Measurements from ENCODE around the gene ZNF816.
"Not testable (repeated sequence)": the region's sequence is repeated elsewhere in the genome, so short reads cannot be mapped to it uniquely, and the experiment has no call there.

ZNF816 gene

DNA sequence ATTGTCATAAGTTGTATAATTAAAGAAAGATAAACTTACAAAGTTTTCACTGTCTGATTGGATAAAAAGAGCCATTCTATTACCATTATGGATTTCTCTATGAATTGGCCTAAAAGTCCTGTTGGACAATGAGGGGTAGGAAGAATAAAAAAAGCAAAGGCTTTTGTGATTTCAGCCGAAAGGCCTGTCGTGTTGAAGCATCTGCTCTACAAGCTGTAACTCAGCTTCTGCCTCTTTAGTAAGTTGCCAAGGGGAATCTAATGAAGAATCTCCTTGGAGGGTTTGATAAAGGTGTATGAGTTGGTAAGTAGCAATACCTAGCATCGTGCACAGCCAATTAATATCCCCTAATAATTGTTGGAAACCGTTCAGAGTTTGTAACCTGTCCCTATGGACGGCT is 25.8 kb upstream of the ZNF816 start:
- Mint-ChIP-seq H3K27ac (no peak overlapping the region), H3K4me1 (peaks cover 12% of the 10 kb centered on the region), H3K36me3 (no peaks in the 10 kb centered on the region), H3K9me3 (peaks cover 8% of the 10 kb centered on the region), H3K4me3 (no peak overlapping the region)
- no peak for ATAC-seq
- no peak for DNase-seq (ENCODE audit: low spot score in 2 of 2)

DNA sequence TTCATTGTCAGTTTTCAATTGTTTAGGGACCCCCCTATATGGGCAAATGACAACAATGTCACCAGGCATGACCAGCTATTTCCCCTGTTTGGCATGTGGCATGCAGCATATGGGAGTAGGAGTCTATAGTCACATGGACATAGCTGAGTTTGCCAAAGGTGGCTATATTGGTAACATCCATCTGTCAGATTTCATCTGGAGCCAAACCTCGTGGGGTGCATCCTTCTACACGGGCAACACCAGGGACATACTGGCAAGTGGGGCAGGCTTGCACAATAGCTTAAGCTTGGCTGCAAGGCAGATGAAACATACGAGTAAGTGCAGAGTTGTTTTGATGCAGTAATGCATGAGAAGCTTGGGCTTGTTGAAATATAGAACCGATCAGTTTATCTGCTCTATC is 24.5 kb upstream of the ZNF816 start:
- H3K4me3 Mint-ChIP-seq: no peak overlapping the region
- H3K27ac Mint-ChIP-seq: no peak overlapping the region
- H3K36me3 Mint-ChIP-seq: no peaks in the 10 kb centered on the region
- no peak for ATAC-seq
- DNase-seq (ENCODE audit: low spot score in 2 of 2): no peak
- H3K4me1 Mint-ChIP-seq: peaks cover 6% of the 10 kb centered on the region
- peaks cover 8% of the 10 kb centered on the region for H3K9me3 Mint-ChIP-seq

DNA sequence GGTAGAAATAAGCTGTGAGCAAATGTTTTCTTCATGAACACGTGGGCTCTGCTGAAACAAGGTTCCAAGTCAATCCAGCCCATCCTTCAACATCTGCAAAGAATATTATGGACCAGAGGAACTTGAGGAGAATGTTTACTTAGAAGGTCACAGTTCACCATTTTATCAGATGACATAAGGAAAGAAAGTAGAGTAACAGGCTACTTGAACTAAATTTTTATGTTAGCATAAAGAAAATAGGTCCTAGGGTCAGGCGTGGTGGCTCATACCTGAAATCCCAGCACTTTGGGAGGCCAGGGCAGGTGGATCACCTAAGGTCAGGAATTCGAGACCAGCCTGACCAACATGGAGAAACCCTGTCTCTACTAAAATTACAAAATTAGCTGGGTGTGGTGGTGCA is 20.5 kb upstream of the ZNF816 start:
- H3K4me3 Mint-ChIP-seq; DNase-seq (ENCODE audit: low spot score in 2 of 2); H3K9me3 Mint-ChIP-seq; H3K27ac Mint-ChIP-seq; H3K4me1 Mint-ChIP-seq; ATAC-seq; H3K36me3 Mint-ChIP-seq: not testable (repeated sequence)

DNA sequence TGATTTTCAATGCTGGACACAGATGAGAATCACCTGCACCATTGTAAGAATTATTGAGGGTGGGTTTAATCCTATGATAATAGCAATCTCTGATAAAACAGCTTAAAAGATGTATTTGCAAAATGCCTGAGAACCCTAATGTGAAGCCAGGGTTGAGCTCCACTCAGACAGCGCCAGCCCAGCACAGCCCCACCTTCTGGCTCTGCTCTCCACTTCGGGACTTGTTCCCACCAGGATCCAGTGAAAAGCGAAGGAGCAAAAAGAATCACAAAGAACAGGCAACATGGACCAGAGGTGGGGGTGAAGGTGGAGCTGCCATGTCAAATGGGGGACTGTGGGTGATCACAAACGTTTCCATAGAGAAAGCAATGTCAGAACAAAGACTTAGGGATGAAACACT is 18.6 kb upstream of the ZNF816 start:
- H3K9me3 Mint-ChIP-seq: peaks cover 3% of the 10 kb centered on the region
- peak overlapping the region; percentile 21 for H3K27ac Mint-ChIP-seq
- no peak overlapping the region for H3K4me3 Mint-ChIP-seq
- H3K36me3 Mint-ChIP-seq: no peaks in the 10 kb centered on the region
- no peak for DNase-seq (ENCODE audit: low spot score in 2 of 2)
- no peaks in the 10 kb centered on the region for H3K4me1 Mint-ChIP-seq
- ATAC-seq: no peak

DNA sequence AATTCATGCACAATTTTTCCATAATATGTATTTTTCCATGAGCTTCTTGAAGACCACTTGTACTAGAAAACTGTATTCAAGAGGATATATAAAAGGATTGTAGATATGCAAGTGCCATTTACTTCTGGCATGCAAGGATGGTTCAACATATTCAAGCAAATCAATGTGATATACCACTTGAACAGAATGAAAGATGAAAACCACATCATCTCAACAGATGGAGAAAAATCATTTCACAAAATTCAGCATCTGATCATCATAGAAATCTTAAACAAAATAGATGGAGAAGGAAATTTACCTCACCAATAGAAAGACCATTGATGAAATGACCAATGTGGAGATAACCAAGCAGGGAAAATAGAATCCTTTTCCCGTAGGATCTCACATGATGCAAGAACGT is 5.1 kb upstream of the ZNF816 start:
- no peak overlapping the region for H3K27ac Mint-ChIP-seq
- peaks cover 5% of the 10 kb centered on the region for H3K36me3 Mint-ChIP-seq
- peaks cover 11% of the 10 kb centered on the region for H3K4me1 Mint-ChIP-seq
- DNase-seq (ENCODE audit: low spot score in 2 of 2) (no peak), ATAC-seq (no peak)
- no peak overlapping the region for H3K4me3 Mint-ChIP-seq
- peaks cover 10% of the 10 kb centered on the region for H3K9me3 Mint-ChIP-seq

DNA sequence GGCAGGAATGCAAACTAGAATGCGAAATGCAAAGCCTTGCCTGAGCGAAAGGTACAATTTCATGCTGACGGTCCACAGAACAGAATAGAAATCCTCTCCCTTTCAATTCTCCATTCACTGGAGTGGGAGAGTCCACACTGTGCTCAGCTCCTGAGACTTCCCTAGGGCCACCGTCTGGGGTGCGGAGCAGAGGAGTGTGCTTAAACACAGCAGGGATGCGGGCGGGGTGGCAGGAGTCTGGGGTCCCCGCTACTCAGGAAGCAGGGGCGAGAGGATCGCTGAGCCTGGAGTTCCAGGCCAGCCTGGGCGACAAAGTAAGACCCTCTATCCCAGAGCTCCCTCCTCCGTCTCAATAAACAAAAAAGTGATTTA is 552 bp upstream of the ZNF816 start:
- peaks cover 33% of the 10 kb centered on the region for H3K4me1 Mint-ChIP-seq
- H3K4me3 Mint-ChIP-seq: peak overlapping the region; percentile 90
- H3K9me3 Mint-ChIP-seq: peaks cover 2% of the 10 kb centered on the region
- no peak for DNase-seq (ENCODE audit: low spot score in 2 of 2)
- ATAC-seq: peak; percentile 14
- peak overlapping the region; percentile 87 for H3K27ac Mint-ChIP-seq
- H3K36me3 Mint-ChIP-seq: no peaks in the 10 kb centered on the region

DNA sequence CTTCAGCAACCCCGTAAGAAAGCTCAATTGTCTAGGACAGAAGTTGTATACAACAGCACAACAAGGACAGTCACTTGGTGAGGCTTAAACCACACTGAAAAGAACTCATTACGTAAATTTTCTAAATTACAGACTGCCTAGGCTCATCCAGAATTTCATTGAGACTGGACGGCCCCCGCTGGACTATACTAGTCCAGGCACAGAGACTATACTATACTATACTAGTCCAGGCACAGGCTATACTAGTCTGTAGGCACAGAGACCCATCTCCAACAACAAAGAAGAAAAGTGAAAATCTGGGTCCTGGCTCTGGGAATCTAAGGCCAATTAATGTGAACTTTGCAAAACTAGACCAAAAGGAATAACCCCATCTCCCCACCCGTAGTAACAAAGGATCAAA is 700 bp downstream of the ZNF816 start:
- Mint-ChIP-seq H3K4me1 (peaks cover 33% of the 10 kb centered on the region), H3K36me3 (no peaks in the 10 kb centered on the region), H3K27ac (peak overlapping the region; percentile 87), H3K4me3 (peak overlapping the region; percentile 90), H3K9me3 (peaks cover 1% of the 10 kb centered on the region)
- DNase-seq (ENCODE audit: low spot score in 2 of 2) (no peak), ATAC-seq (no peak)

DNA sequence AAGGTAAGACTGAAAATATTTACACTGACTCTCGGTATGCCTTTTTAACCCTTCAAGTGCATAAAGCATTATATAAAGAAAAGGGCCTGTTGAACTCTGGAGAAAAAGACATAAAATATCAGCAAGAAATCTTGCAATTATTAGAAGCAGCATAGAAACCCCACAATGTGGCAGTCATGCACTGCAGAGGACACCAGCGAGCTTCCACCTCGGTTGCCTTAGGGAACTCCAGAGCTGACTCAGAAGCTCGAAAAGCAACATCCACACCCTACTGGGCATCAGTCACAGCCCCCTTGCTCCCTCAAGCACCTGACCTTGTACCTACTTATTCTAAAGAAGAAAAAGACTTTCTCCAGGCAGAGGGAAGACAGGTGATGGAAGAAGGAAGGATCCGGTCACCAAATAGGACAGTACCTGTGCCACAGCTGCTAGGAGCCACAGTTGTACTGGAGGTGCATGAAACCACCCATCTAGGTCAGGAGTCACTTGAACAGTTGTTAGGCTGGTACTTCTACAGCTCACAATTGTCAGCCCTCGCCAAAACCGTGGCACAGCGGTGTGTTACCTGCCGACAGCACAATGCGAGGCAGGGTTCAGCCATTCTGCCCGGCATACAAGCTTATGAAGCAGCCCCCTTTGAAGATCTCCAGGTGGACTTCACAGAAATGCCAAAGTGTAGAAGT is 2.9 kb downstream of the ZNF816 start:
- H3K27ac Mint-ChIP-seq: no peak overlapping the region
- H3K36me3 Mint-ChIP-seq: peaks cover 19% of the 10 kb centered on the region
- no peak for ATAC-seq
- H3K9me3 Mint-ChIP-seq: peaks cover 11% of the 10 kb centered on the region
- no peak for DNase-seq (ENCODE audit: low spot score in 2 of 2)
- peaks cover 33% of the 10 kb centered on the region for H3K4me1 Mint-ChIP-seq
- H3K4me3 Mint-ChIP-seq: no peak overlapping the region

DNA sequence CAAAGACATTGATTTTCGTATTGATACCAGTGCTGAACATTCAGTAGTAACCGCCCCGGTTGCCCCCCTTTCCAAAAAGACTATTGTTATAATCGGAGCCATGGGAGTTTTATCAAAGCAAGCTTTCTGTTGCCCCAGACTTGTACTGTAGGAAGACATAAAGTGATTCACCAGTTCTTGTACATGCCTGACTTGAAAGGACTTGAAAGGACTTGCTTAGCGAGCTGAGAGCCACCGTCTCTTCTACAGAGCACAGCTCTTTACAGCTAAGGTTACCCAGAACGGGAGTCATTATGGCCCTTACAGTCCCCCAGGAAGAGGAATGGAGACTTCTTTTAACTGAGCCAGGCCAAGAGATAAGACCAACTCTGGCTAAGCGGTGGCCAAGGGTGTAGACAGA is 5.1 kb downstream of the ZNF816 start:
- Mint-ChIP-seq H3K4me3 (no peak overlapping the region), H3K27ac (no peak overlapping the region), H3K9me3 (peaks cover 12% of the 10 kb centered on the region), H3K4me1 (peaks cover 22% of the 10 kb centered on the region), H3K36me3 (peaks cover 41% of the 10 kb centered on the region)
- no peak for ATAC-seq
- DNase-seq (ENCODE audit: low spot score in 2 of 2): no peak

DNA sequence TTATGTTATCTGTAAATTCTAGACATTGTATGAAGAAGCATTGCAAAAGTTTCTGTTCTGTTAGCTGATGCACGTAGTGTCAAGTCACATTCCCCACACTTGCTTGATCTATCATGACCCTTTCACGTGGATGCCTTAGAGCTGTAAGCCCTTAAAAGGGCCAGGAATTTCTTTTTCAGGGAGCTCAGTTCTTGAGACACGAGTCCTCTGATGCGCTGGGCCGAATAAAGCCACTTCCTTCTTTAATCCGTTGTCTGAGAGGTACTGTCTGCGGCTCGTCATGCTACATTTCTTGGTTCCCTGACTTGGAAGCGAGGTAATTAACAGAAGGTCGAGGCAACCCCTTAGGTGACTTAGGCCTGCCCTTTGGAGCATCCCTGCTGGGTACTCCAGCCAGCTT is 5.8 kb downstream of the ZNF816 start:
- Mint-ChIP-seq H3K36me3 (peaks cover 48% of the 10 kb centered on the region), H3K9me3 (peaks cover 15% of the 10 kb centered on the region), H3K27ac (no peak overlapping the region), H3K4me1 (peaks cover 17% of the 10 kb centered on the region), H3K4me3 (no peak overlapping the region)
- no peak for ATAC-seq
- DNase-seq (ENCODE audit: low spot score in 2 of 2): no peak

DNA sequence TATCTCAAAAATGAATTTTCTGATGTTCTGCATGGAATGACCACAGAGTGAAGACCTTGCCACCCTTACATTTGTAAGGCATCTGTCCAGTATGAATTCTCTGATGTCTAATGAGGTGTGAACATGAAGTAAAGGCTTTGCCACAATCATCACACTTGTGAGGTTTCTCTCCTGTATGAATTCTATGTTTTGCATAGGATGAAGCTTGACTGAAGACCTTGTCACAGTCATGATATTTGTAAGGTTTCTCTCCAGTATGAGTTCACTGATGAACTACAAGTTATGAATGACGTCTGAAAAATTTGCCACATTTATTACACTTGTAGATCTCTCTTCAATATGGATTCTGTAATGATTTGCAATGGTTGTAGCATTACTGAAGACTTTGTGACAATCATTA is 13.3 kb downstream of the ZNF816 start:
- peaks cover 45% of the 10 kb centered on the region for H3K36me3 Mint-ChIP-seq
- no peak overlapping the region for H3K27ac Mint-ChIP-seq
- no peak overlapping the region for H3K4me3 Mint-ChIP-seq
- H3K9me3 Mint-ChIP-seq: peaks cover 20% of the 10 kb centered on the region
- ATAC-seq (no peak), DNase-seq (ENCODE audit: low spot score in 2 of 2) (no peak)
- H3K4me1 Mint-ChIP-seq: no peaks in the 10 kb centered on the region

DNA sequence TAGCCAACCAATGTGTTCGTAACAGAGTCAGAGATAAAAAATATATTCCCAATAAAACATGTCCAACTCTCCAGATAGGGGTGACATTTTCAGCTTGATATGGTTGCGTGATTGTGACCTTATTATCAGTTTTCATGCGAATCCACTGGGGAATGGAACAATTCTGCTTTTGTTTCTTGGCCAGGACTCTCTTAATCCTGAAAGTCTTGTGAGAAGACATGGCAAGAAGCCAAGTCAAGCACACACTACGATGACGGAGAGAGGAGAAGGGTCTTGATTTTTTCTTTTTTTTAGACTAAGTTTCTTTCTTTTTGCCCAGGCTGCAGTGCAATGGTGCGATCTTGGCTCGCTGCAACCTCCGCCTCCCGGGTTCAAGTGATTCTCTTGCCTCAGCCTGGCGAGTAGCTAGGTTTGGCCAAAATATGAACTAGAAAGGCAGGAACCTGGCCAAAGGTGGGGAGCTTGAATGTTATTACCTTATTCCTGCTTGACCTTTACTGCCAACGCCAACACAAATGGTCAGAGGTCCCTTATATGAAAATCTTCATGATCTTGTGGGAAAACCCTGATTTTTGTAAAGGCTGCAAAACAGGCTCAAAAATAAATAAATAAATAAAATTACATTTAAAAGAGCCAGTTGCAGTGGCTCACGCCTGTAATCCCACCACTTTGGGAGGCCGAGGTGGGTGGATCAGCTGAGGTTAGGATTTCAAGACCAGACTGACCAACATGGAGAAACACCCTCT is 14.5 kb downstream of the ZNF816 start:
- H3K9me3 Mint-ChIP-seq: peaks cover 20% of the 10 kb centered on the region
- peaks cover 33% of the 10 kb centered on the region for H3K36me3 Mint-ChIP-seq

DNA sequence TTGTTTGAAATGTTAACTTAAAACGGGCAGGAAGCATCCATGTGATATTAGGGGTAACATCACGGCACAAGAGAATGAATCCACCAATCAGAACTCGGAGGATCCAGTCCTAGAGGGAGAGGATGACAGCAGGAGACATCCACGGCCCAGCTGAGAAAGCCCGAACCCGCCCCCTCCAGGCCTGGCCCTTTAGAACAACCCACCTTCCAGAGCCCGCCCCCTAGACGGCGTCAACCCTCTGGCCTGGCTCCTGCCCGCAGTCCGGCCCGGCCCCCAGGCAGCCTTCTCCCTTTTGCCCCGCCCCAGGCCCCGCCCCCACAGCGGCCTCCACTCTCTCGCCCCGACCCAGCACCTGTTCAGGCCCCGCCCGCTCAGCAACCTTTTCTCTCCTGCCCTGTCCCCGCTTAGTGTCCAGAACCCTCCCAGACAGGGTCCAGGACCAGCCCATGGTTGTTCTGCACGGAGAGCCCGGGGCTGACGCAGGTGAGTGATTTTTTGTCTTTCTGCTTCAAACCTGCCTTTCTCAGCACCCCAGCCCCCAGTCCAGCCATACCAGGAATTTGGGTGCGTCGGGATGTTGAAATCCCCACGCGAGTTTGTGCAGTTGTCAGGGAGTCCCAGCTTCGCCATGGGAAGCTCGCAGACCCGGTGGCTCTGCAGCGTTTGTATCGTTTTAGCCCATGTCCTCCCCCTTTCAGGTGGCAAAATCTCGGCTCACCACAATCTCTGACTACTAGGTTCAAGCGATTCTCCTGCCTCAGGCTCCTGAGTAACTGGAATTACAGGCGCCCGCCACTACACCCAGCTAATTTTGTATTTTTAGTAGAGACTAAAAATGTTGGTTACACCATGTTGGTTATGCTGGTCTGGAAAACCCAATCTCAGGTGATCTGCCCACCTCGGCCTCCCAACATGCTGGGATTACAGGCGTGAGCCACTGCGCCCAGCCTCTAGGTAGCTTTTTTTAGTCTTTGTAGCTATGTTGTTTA is 16.1 kb downstream of the ZNF816 start:
- Mint-ChIP-seq H3K9me3 (peaks cover 16% of the 10 kb centered on the region), H3K36me3 (peaks cover 17% of the 10 kb centered on the region), H3K4me1 (peaks cover 5% of the 10 kb centered on the region), H3K4me3 (no peak overlapping the region), H3K27ac (no peak overlapping the region)
- ATAC-seq: no peak
- DNase-seq (ENCODE audit: low spot score in 2 of 2): no peak

More for the DNA sequence above, 14.5 kb downstream of the ZNF816 start:
- Mint-ChIP-seq H3K27ac (no peak overlapping the region), H3K4me3 (no peak overlapping the region), H3K4me1 (no peaks in the 10 kb centered on the region)
- ATAC-seq: no peak
- no peak for DNase-seq (ENCODE audit: low spot score in 2 of 2)

DNA sequence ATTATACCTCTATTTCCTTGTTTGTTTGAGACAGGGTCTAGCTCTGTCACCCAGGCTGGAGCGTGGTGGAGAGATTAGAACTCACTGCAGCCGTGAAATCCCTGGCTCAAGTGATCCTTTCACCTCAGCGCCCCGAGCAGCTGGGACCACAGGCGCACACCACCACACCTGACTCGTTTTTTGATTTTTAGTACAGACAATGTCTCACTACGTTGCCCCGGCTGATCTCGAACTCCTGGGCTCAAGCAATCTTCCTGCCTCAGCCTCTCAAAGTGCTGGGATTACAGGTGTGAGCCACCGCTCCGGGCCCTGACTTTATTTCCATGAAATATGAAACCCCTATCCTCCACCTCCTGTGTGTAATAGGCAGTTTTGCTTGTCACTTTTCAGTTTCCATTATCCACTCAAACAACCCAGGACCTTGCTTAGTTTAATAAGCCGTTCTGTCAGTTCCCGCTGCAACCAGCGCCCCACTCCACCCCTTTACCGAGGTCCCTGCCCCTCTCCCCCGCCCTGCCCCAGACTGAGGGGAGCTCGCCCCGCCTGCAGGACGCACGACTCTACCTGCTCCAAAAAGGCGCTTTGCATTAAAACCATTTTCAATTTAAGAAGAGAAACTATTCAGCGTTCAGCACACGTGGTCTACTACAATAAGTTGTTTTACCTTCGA is 16.9 kb downstream of the ZNF816 start:
- Mint-ChIP-seq H3K9me3 (peaks cover 14% of the 10 kb centered on the region), H3K27ac (no peak overlapping the region), H3K4me3 (no peak overlapping the region)

More for the DNA sequence above, 16.9 kb downstream of the ZNF816 start:
- Mint-ChIP-seq H3K36me3 (peaks cover 9% of the 10 kb centered on the region), H3K4me1 (peaks cover 13% of the 10 kb centered on the region)
- no peak for DNase-seq (ENCODE audit: low spot score in 2 of 2)
- no peak for ATAC-seq
